ENCODE data around the gene CERKL.

CERKL gene

DNA sequence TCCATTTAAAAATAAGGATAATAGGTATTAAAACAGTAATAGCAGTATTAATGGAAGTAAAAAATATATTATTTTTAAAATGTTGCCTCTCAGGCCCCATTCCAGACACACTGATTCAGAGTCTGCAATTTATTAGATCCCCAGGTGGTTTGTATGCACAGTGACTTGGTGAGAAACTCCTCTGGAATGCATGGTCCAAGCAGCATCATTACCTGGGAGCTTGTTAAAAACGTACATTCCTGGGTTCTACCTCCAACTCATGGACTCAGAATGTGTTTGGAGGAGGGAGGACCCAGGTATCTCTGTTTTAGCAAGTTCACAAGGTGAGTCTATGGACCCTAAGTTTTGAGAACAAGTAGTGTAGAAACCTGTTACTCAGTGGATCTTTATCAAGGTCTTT is 104.1 kb downstream of the CERKL start:
- H3K4me1 Mint-ChIP-seq = no peaks in the 10 kb centered on the region
- no peak overlapping the region for H3K27ac Mint-ChIP-seq
- ATAC-seq = no peak
- H3K9me3 Mint-ChIP-seq = no peaks in the 10 kb centered on the region
- H3K4me3 Mint-ChIP-seq = no peak overlapping the region
- no peaks in the 10 kb centered on the region for H3K36me3 Mint-ChIP-seq
- no peaks in the 10 kb centered on the region for H3K27me3 Mint-ChIP-seq

DNA sequence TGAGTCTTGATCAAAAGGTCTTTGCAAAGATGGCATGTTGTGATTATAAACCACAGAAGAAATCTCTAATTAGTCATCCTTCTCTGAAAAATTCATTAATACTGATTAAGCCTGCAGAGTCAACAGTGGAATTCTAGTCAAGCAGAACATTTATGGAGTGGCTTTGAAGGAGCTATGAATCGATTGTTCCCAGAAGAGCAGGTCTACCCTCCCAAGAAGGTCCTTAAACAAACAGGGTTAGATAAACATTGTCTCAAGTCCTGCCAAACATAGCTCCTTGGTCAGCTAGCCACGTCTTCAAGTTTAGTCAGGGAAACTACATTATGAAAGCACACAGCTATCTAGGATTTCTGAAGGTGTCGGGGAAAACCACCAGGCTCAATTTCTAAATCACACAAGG is 110.8 kb downstream of the CERKL start:
- Mint-ChIP-seq H3K9me3 (peaks cover 3% of the 10 kb centered on the region), H3K27ac (no peak overlapping the region), H3K4me3 (no peak overlapping the region), H3K36me3 (peaks cover 10% of the 10 kb centered on the region), H3K27me3 (no peaks in the 10 kb centered on the region), H3K4me1 (no peaks in the 10 kb centered on the region)
- ATAC-seq = no peak

DNA sequence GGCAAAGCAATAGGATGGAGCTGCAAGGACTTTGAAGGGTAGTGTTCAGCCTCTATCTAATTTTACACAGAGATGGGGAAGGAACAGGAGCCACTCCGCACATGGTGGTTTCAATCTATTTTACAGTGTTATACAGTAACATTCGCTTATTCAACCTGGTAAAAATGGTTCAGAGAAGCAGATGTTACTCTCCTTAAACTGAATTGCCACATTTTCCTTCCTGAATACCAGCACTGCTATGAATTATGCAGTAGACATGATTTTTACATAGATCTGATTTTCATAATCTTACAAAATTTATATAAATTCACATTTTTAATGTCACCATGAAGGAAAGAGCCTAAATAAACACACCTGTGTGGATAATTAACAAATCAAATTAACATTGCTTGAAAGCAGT is 114.7 kb downstream of the CERKL start:
- no peak overlapping the region for H3K27ac Mint-ChIP-seq
- H3K36me3 Mint-ChIP-seq = peaks cover 42% of the 10 kb centered on the region
- H3K4me1 Mint-ChIP-seq = no peaks in the 10 kb centered on the region
- ATAC-seq = no peak
- H3K9me3 Mint-ChIP-seq = peaks cover 3% of the 10 kb centered on the region
- H3K27me3 Mint-ChIP-seq = no peaks in the 10 kb centered on the region
- no peak overlapping the region for H3K4me3 Mint-ChIP-seq

DNA sequence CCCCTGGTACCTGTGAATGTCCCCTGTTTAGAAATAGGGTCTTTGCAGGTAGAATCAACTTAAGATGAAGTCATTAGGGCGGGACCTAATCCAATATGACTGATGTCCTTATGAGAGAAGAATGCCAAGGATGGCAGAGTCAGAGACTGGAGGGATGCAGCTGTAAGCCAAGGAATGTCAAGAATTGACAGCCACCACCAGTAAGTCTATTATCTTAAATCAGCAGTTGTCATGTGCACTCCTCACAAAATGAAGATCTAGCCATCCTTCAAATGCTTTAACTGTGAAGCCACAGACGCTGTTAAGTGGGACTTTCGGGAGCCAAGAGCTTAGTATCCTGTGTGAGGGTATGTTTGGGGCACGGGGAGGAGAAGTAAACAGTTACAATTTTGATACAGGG is 116.5 kb downstream of the CERKL start:
- H3K36me3 Mint-ChIP-seq = peaks cover 39% of the 10 kb centered on the region
- no peak for ATAC-seq
- no peaks in the 10 kb centered on the region for H3K4me1 Mint-ChIP-seq

DNA sequence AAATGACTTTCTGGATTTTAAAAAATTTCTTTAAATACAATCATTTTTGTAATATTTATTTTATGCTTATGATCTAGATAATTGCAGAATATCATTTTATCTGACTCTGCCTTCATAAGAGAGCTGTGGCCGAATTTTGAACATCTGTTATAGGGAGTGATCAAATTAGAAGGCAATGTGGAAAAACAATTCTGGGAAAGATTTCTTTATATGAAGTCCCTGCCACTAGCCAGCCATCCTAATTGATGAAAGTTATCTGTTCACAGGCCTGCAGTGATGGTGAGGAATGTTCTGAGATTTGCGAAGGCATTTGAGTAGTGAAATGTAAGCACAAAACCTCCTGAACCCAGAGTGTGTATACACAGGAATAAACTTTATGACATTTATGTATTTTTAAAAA is 120.2 kb downstream of the CERKL start:
- H3K27ac Mint-ChIP-seq = no peak overlapping the region
- no peak overlapping the region for H3K4me3 Mint-ChIP-seq
- no peak for ATAC-seq
- no peaks in the 10 kb centered on the region for H3K9me3 Mint-ChIP-seq
- peaks cover 71% of the 10 kb centered on the region for H3K36me3 Mint-ChIP-seq
- H3K27me3 Mint-ChIP-seq = no peaks in the 10 kb centered on the region
- no peaks in the 10 kb centered on the region for H3K4me1 Mint-ChIP-seq

More for the DNA sequence above, 116.5 kb downstream of the CERKL start:
- Mint-ChIP-seq H3K27ac (no peak overlapping the region), H3K27me3 (no peaks in the 10 kb centered on the region), H3K4me3 (no peak overlapping the region), H3K9me3 (no peaks in the 10 kb centered on the region)

DNA sequence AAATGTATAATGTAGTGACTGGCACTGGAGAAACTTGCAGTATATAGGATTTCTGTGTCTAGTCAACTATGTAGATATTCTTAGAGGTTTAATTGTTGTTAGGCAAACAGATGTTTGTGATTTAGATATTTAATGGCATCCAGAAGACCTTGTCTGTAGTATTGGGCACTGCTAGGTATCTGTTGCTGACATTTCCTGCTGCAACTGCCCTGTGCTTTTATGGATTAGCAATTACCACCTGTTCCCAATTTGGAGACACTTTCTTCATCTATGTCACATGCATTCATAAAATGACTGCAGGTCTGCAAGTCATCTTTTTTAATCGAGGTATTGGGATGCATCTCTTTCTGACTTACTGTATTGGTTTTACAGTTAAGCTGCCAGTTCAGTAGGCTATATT is 128.5 kb downstream of the CERKL start:
- ATAC-seq = no peak
- Mint-ChIP-seq H3K4me3 (no peak overlapping the region), H3K4me1 (no peaks in the 10 kb centered on the region), H3K27me3 (no peaks in the 10 kb centered on the region), H3K36me3 (peaks cover 47% of the 10 kb centered on the region), H3K9me3 (no peaks in the 10 kb centered on the region), H3K27ac (no peak overlapping the region)

- no peak overlapping the region for H3K4me3 Mint-ChIP-seq
- ATAC-seq = no peak
- H3K36me3 Mint-ChIP-seq = peaks cover 40% of the 10 kb centered on the region
- no peaks in the 10 kb centered on the region for H3K27me3 Mint-ChIP-seq
- H3K9me3 Mint-ChIP-seq = no peaks in the 10 kb centered on the region
- H3K27ac Mint-ChIP-seq = no peak overlapping the region
- no peaks in the 10 kb centered on the region for H3K4me1 Mint-ChIP-seq
These were observed 129.8 kb downstream of the CERKL start for GRCh38 chr2:181527058-181527457.

- Mint-ChIP-seq H3K9me3 (no peaks in the 10 kb centered on the region), H3K27ac (no peak overlapping the region), H3K36me3 (peaks cover 45% of the 10 kb centered on the region), H3K27me3 (no peaks in the 10 kb centered on the region), H3K4me1 (no peaks in the 10 kb centered on the region), H3K4me3 (no peak overlapping the region)
- no peak for ATAC-seq
These were observed 130.9 kb downstream of the CERKL start for GRCh38 chr2:181526014-181526413.

DNA sequence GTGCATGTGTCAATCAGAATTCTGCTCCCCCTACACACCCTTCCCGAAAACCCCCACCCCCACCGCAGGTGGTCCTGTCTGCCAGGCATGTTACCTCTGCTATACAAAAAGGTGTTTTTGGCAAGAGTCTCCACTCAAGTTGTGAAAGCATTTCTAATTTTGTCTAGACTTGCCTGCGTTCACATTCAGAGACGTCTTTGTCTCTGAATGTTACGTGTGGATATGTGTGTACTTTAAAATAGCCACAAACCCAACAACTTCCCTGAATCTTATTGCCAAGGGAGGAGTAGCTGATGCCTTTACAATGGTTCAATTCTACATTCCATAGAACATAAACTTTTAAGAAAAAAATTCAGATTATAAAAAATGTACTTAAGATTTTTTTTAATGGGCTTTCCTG is 133.1 kb downstream of the CERKL start:
- no peaks in the 10 kb centered on the region for H3K27me3 Mint-ChIP-seq
- ATAC-seq = no peak
- peaks cover 49% of the 10 kb centered on the region for H3K36me3 Mint-ChIP-seq
- H3K27ac Mint-ChIP-seq = no peak overlapping the region
- no peaks in the 10 kb centered on the region for H3K9me3 Mint-ChIP-seq
- H3K4me1 Mint-ChIP-seq = no peaks in the 10 kb centered on the region
- H3K4me3 Mint-ChIP-seq = no peak overlapping the region

DNA sequence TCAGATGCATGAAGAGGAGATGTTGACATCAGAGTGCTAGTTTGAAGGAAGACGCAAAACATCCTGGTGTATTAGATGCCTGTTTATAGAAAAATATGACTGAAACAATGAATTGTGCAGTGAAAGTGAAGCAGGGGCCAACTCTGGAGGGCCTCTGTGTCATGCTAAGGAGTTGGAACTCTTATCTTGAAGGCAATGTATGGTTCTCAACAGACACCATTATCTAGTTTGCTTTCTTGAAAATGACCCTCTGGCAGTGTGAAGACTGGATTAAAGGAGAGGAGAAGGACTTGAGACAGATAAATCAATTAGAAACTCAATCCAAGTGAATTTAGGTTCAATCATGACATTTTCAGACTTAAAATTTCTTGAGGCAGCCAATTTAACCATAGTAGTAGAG is 136.7 kb downstream of the CERKL start:
- peaks cover 39% of the 10 kb centered on the region for H3K36me3 Mint-ChIP-seq

GRCh38 chr2:181517685-181518301 is 139.1 kb downstream of the CERKL start:
- Mint-ChIP-seq H3K27ac (peak overlapping the region; percentile 37), H3K4me1 (no peaks in the 10 kb centered on the region), H3K9me3 (no peaks in the 10 kb centered on the region), H3K4me3 (no peak overlapping the region), H3K36me3 (peaks cover 54% of the 10 kb centered on the region), H3K27me3 (no peaks in the 10 kb centered on the region)
- no peak for ATAC-seq

More for the DNA sequence above, 136.7 kb downstream of the CERKL start:
- H3K27me3 Mint-ChIP-seq = no peaks in the 10 kb centered on the region
- no peaks in the 10 kb centered on the region for H3K9me3 Mint-ChIP-seq
- H3K27ac Mint-ChIP-seq = peak overlapping the region; percentile 1
- no peaks in the 10 kb centered on the region for H3K4me1 Mint-ChIP-seq
- H3K4me3 Mint-ChIP-seq = no peak overlapping the region
- no peak for ATAC-seq

DNA sequence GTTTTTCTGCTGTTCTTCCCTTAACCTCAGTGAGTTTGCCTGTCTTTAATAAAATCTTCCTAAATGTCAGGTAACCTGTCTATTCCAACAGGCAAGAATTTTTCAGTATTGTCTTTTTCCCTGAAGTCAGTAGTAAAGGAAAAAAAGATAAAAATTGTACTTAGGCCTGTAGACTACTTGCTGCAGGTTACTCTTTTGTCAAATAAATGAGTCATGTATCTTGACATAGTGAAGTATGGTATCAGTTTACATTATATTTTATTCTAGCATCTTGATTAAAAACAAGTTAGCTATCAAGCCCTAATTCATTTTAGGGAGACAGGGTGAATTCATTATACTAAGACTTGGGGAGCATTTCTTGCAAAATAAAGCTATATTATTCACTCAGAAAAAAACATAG is 139.9 kb downstream of the CERKL start:
- peaks cover 57% of the 10 kb centered on the region for H3K36me3 Mint-ChIP-seq
- H3K27me3 Mint-ChIP-seq = no peaks in the 10 kb centered on the region
- ATAC-seq = no peak
- peaks cover 4% of the 10 kb centered on the region for H3K4me1 Mint-ChIP-seq
- no peaks in the 10 kb centered on the region for H3K9me3 Mint-ChIP-seq
- H3K4me3 Mint-ChIP-seq = no peak overlapping the region
- H3K27ac Mint-ChIP-seq = peak overlapping the region; percentile 37

GRCh38 chr2:181515719-181516118 is 141.2 kb downstream of the CERKL start:
- H3K27ac Mint-ChIP-seq = peak overlapping the region; percentile 37
- ATAC-seq = no peak

DNA sequence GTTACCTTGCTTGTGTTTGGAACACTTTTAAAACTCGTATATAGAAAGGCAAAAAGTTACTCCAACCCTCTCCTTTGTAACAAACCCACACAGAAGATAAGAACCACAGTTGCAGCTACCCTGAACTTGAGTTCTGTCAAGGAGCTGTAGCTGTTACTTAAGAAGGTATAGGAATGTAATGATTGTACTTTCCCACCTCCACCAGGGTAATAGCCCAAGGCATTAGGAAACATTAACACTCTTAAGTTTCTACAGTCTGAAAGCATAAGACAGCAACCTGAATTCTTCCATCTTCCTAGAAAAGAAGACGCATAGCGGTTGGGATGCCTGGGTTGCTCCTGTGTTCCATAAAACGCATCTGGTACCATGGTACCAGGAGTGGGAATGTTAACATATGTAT is 156.7 kb downstream of the CERKL start:
- no peaks in the 10 kb centered on the region for H3K9me3 Mint-ChIP-seq
- H3K4me3 Mint-ChIP-seq = no peak overlapping the region
- peaks cover 35% of the 10 kb centered on the region for H3K36me3 Mint-ChIP-seq
- no peaks in the 10 kb centered on the region for H3K27me3 Mint-ChIP-seq
- no peak for ATAC-seq
- H3K4me1 Mint-ChIP-seq = no peaks in the 10 kb centered on the region
- H3K27ac Mint-ChIP-seq = no peak overlapping the region

More at GRCh38 chr2:181515719-181516118, 141.2 kb downstream of the CERKL start:
- H3K4me1 Mint-ChIP-seq = peaks cover 6% of the 10 kb centered on the region
- no peaks in the 10 kb centered on the region for H3K27me3 Mint-ChIP-seq
- no peaks in the 10 kb centered on the region for H3K9me3 Mint-ChIP-seq
- H3K4me3 Mint-ChIP-seq = no peak overlapping the region
- peaks cover 60% of the 10 kb centered on the region for H3K36me3 Mint-ChIP-seq

DNA sequence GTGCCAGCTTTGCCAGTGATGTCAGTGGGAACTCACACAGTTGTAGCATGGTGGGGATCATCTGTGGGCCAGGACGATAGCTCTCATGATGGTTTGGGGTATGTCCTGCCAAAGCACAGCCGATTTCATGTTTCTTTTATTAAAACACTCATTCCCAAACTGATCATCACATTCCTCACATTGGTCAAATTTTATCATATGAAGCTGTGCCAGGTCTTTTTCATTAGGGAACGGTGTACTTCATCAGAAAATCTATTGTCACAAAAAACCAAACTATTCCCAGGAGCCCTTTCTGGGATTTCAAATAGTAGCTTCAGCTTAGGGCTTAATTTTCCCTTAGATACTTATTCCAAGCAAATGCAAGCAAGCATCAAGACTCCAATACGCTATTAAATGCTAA is 157.7 kb downstream of the CERKL start:
- Mint-ChIP-seq H3K27ac (no peak overlapping the region), H3K36me3 (peaks cover 36% of the 10 kb centered on the region), H3K4me3 (no peak overlapping the region), H3K9me3 (no peaks in the 10 kb centered on the region), H3K4me1 (no peaks in the 10 kb centered on the region), H3K27me3 (no peaks in the 10 kb centered on the region)
- ATAC-seq = no peak

Measured in stimulated activated memory B cell treated with anti-CD40 and anti-IgM and Interleukin-4, amounts not matched to agents 10 μg/mL and 1 μg/mL and 100 μg/mL, for 72 hours (primary cell).